ELR (cell line): ENCODE data around the gene DDR2.

Source experiments
- DNase-seq: peaks from one replicate; pipeline ENCODE4 v3.0.0-alpha.2; 2015; ENCODE audit warnings: low read depth

The DDR2 gene

GRCh38 chr1:162672622-162673260 is 40.5 kb downstream of the DDR2 start:
- no peak for DNase-seq

GRCh38 chr1:162674034-162674608 is 41.9 kb downstream of the DDR2 start:
- DNase-seq: peak; percentile 78

GRCh38 chr1:162676087-162676486 is 43.8 kb downstream of the DDR2 start:
- DNase-seq: peak; percentile 59

- no peak for DNase-seq
Observed at GRCh38 chr1:162676750-162677149, 44.5 kb downstream of the DDR2 start.

GRCh38 chr1:162677607-162678371 is 45.5 kb downstream of the DDR2 start:
- peak; percentile 42 for DNase-seq

GRCh38 chr1:162678439-162678838 is 46.2 kb downstream of the DDR2 start:
- DNase-seq: peak; percentile 89

GRCh38 chr1:162679298-162679697 is 47.0 kb downstream of the DDR2 start:
- no peak for DNase-seq

GRCh38 chr1:162680419-162681121 is 48.3 kb downstream of the DDR2 start:
- peak; percentile 87 for DNase-seq

- DNase-seq: no peak
Observed at GRCh38 chr1:162681122-162681436, 48.8 kb downstream of the DDR2 start.

- DNase-seq: no peak
Observed at GRCh38 chr1:162682013-162682419, 49.8 kb downstream of the DDR2 start.

GRCh38 chr1:162687870-162688269 is 55.6 kb downstream of the DDR2 start:
- DNase-seq: no peak

GRCh38 chr1:162688521-162688920 is 56.3 kb downstream of the DDR2 start:
- no peak for DNase-seq

GRCh38 chr1:162688931-162689330 is 56.7 kb downstream of the DDR2 start:
- DNase-seq: no peak

- DNase-seq: peak; percentile 76
Observed at GRCh38 chr1:162689745-162690671, 57.7 kb downstream of the DDR2 start.

- DNase-seq: peak; percentile 99
Observed at GRCh38 chr1:162690672-162691434, 58.6 kb downstream of the DDR2 start.

GRCh38 chr1:162691999-162692575 is 59.8 kb downstream of the DDR2 start:
- no peak for DNase-seq

- no peak for DNase-seq
Observed at GRCh38 chr1:162694911-162695310, 62.6 kb downstream of the DDR2 start.

- no peak for DNase-seq
Observed at GRCh38 chr1:162695687-162696086, 63.4 kb downstream of the DDR2 start.

GRCh38 chr1:162696286-162696862 is 64.1 kb downstream of the DDR2 start:
- peak; percentile 84 for DNase-seq
